Endothelial cell of umbilical vein (primary cell): Measurements from ENCODE around the gene APBB2. TPM values are rescaled to one million over a fixed set of nuclear protein-coding genes. Genes with fewer than 3 reads are reported as not detected.
A peak's percentile ranks its signal among the peaks of the same experiment; 100 is the strongest.

Experiments
- BruUV-seq: library from RNA; stranded (reverse); fragments of 400-500 nt; replicated peaks from 2 replicates; lab custom pipeline; 2021; lab: Mats Ljungman, UMichigan
- CTCF ChIA-PET: fragments of 300-600, 350-600 bp; sonication (Branson Sonifier 250); formaldehyde crosslinking; loops from one replicate; lab custom pipeline; 2021; ENCODE audit warnings: antibody characterized with exemption, inconsistent platforms; lab: Charles Lee
- POLR2A ChIA-PET: fragments of 300-600, 350-600 bp; sonication (Branson Sonifier 250); formaldehyde crosslinking; loops from one replicate; lab custom pipeline; 2021; ENCODE audit warnings: antibody characterized with exemption, inconsistent platforms; lab: Charles Lee
- DNase-seq: peaks from one replicate; pipeline ENCODE4 v3.0.0-alpha.2; 2011; ENCODE audit warnings: low read depth, low spot score
- FAIRE-seq: peaks from 2 replicates; lab custom pipeline; 2011; peaks lifted over from hg19 to GRCh38; lab: Jason Lieb, UNC
- H2AFZ ChIP-seq: 2 replicates; pipeline ENCODE4 v1.6.0; 2012; ENCODE audit warnings: low read depth, low read length, control low read depth, inconsistent platforms
- H3K27ac ChIP-seq: 2 replicates; pipeline ENCODE4 v1.5.1; 2011; ENCODE audit warnings: low read depth, mild to moderate bottlenecking, control low read depth, low read length, moderate library complexity; ENCODE audit not compliant: insufficient read depth
- H3K27me3 ChIP-seq, 2 experiments: 2 replicates each; pipeline versions ENCODE4 v1.6.0 to v1.6.1; 2011; ENCODE audit warnings: low read length in 2 of 2, mixed read lengths in 1 of 2; ENCODE audit not compliant: control insufficient read depth in 2 of 2, insufficient read depth in 2 of 2
- H3K36me3 ChIP-seq, 2 experiments: 2 replicates in 1 of 2; 3 replicates in 1 of 2; pipeline ENCODE4 v1.5.1; 2011; ENCODE audit warnings: low read length in 2 of 2, mild to moderate bottlenecking in 1 of 2, moderate library complexity in 1 of 2; ENCODE audit not compliant: control insufficient read depth in 2 of 2, insufficient read depth in 2 of 2; ENCODE audit errors: extremely low read depth in 1 of 2
- H3K4me1 ChIP-seq: 3 replicates; pipeline ENCODE4 v1.5.1; 2011; ENCODE audit warnings: mild to moderate bottlenecking, low read length; ENCODE audit not compliant: control insufficient read depth, insufficient read depth; ENCODE audit errors: extremely low read depth
- H3K4me2 ChIP-seq: 2 replicates; pipeline ENCODE4 v1.6.1; 2011; ENCODE audit warnings: low read length, control low read depth, mixed read lengths; ENCODE audit not compliant: insufficient read depth
- H3K4me3 ChIP-seq, 3 experiments: fragments of 200-600 bp in 1 of 3; sonication (generic), shearing (Covaris generic) in 1 of 3; replicated peaks in 1 of 3; 2 replicates each; pipeline ENCODE4 v1.5.1; 2011 to 2016; ENCODE audit warnings: control low read depth in 3 of 3, low read length in 3 of 3, mild to moderate bottlenecking in 2 of 3, inconsistent platforms in 1 of 3, low read depth in 1 of 3, moderate library complexity in 1 of 3; ENCODE audit not compliant: insufficient read depth in 1 of 3
- H3K79me2 ChIP-seq: 2 replicates; pipeline ENCODE4 v1.6.0; 2012; ENCODE audit warnings: low read length, inconsistent platforms; ENCODE audit not compliant: control insufficient read depth, insufficient read depth
- H3K9ac ChIP-seq: replicated peaks from 2 replicates; pipeline ENCODE3; 2011; ENCODE audit warnings: low read length, control low read depth; ENCODE audit not compliant: insufficient read depth; ENCODE audit errors: extremely low read depth
- H3K9me1 ChIP-seq: replicated peaks from 3 replicates; pipeline ENCODE4 v1.6.0; 2011; ENCODE audit warnings: mild to moderate bottlenecking, low read length; ENCODE audit not compliant: control insufficient read depth, insufficient read depth; ENCODE audit errors: extremely low read depth
- H3K9me3 ChIP-seq: replicated peaks from 2 replicates; pipeline ENCODE4 v1.5.1; 2012; ENCODE audit warnings: low read length, inconsistent platforms; ENCODE audit not compliant: control insufficient read depth, insufficient read depth
- H4K20me1 ChIP-seq: replicated peaks from 2 replicates; pipeline ENCODE3; 2011; ENCODE audit warnings: mild to moderate bottlenecking, low read length; ENCODE audit not compliant: control insufficient read depth, insufficient read depth; ENCODE audit errors: extremely low read depth
- EZH2 ChIP-seq: IDR thresholded peaks from 2 replicates; pipeline ENCODE4 v1.6.1; 2012; ENCODE audit warnings: borderline replicate concordance, low read depth, mild to moderate bottlenecking, moderate library complexity, low read length, inconsistent platforms; ENCODE audit not compliant: severe bottlenecking
- FOS ChIP-seq: IDR thresholded peaks from 2 replicates; pipeline ENCODE4 v1.6.1; 2011; ENCODE audit warnings: mild to moderate bottlenecking, low read length, moderate library complexity, borderline replicate concordance; ENCODE audit not compliant: insufficient read depth
- GATA2 ChIP-seq: IDR thresholded peaks from 2 replicates; pipeline ENCODE4 v1.7.0; 2011; ENCODE audit warnings: low read depth, mild to moderate bottlenecking, moderate library complexity, mixed read lengths, low read length; ENCODE audit not compliant: insufficient read length, insufficient read depth
- JUN ChIP-seq: IDR thresholded peaks from 2 replicates; pipeline ENCODE4 v1.6.1; 2011; ENCODE audit warnings: borderline replicate concordance, low read depth; ENCODE audit not compliant: insufficient read length, insufficient read depth
- MAX ChIP-seq: IDR thresholded peaks from 2 replicates; pipeline ENCODE4 v1.6.1; 2011; ENCODE audit not compliant: insufficient read depth, insufficient read length
- MYC ChIP-seq: IDR thresholded peaks from one replicate; pipeline ENCODE4 v1.6.1; 2011; ENCODE audit warnings: mild to moderate bottlenecking, low read depth, low read length
- POLR2A ChIP-seq: IDR thresholded peaks from 2 replicates; pipeline ENCODE4 v1.6.1; 2012; ENCODE audit warnings: low read depth, mild to moderate bottlenecking, control low read depth, low read length
- POLR2AphosphoS5 ChIP-seq: IDR thresholded peaks from 2 replicates; pipeline ENCODE4 v1.6.1; 2012; ENCODE audit warnings: low read depth, mild to moderate bottlenecking, control low read depth, low read length, moderate library complexity; ENCODE audit not compliant: insufficient read depth
- dilution Hi-C: fragments of 300-500 bp; cut with MboI; formaldehyde crosslinking; loops from one replicate; pipeline ENCODE4 v1.15.0; 2019; ENCODE audit warnings: low sequenced_read_pairs; ENCODE audit not compliant: extremely low pct_ligation_motif_present
- intact Hi-C: fragments of 100-400 bp; cut with micrococcal nuclease; formaldehyde crosslinking; loops from one replicate; pipeline ENCODE4 v1.10.0; 2022
- polyA plus RNA-seq, 4 experiments: library from polyadenylated mRNA; depleted of rRNA in 3 of 4; stranded (reverse) in 3 of 4; unstranded in 1 of 4; fragments of >200 nt; gene quantifications; 2 replicates each; pipeline versions ENCODE4 v1.2.1 to v1.2.3, GENCODE V29; 2011 to 2012; ENCODE audit warnings: missing spikeins in 1 of 4
- total RNA-seq: library from RNA; stranded (reverse); gene quantifications from 2 replicates; pipeline ENCODE4 v1.2.3, GENCODE V29; 2021
- TF ChIP-seq, protein P1 (sequence below), 2 donors: IDR thresholded peaks; 1 replicate in 1 of 2; 2 replicates in 1 of 2; pipeline ENCODE4 v1.5.1; 2011; ENCODE audit warnings: low read length in 2 of 2, mild to moderate bottlenecking in 2 of 2, moderate library complexity in 2 of 2, control low read depth in 1 of 2, inconsistent platforms in 1 of 2, low read depth in 1 of 2; ENCODE audit not compliant: insufficient read depth in 1 of 2; ENCODE audit errors: extremely low read depth in 1 of 2

The APBB2 gene
- total and polyA plus RNA-seq, 2 donors (not counting 3 experiments of a cell fraction or from before 2014, with no cell fraction given), result 79.8 to 124 TPM

- DNase-seq (peak; percentile 41), FAIRE-seq (no peak)
- Histone ChIP-seq H2AFZ (no peak overlapping the region), H3K9me3 (no peaks in the 10 kb centered on the region), H3K4me2 (no peak overlapping the region), H3K36me3 (no peaks in the 10 kb centered on the region), H3K4me1 (no peaks in the 10 kb centered on the region), H4K20me1 (peaks cover 4% of the 10 kb centered on the region), H3K9ac (no peak overlapping the region), H3K27me3 (no peaks in the 10 kb centered on the region), H3K79me2 (peaks cover 72% of the 10 kb centered on the region), H3K9me1 (no peaks in the 10 kb centered on the region), H3K4me3 (no peak overlapping the region), H3K27ac (no peak overlapping the region)
- dilution Hi-C loops (no loop called here), intact Hi-C loops (no loop called here)
- POLR2A ChIA-PET, result no interaction called here
- no TSS peak for BruUV-seq
- CTCF ChIA-PET, result interaction anchor here (0.8 to 1.8 kb wide), 3 partner anchors 27 to 143 kb away, joined by 3 to 5 read pairs (median 3); partner anchors contain the start of gene APBB2
- TF ChIP-seq JUN (no peak), EZH2 (no peak), MYC (no peak), POLR2AphosphoS5 (no peak), MAX (no peak), POLR2A (no peak), FOS (no peak), GATA2 (no peak)
- TF ChIP-seq, protein P1, sequence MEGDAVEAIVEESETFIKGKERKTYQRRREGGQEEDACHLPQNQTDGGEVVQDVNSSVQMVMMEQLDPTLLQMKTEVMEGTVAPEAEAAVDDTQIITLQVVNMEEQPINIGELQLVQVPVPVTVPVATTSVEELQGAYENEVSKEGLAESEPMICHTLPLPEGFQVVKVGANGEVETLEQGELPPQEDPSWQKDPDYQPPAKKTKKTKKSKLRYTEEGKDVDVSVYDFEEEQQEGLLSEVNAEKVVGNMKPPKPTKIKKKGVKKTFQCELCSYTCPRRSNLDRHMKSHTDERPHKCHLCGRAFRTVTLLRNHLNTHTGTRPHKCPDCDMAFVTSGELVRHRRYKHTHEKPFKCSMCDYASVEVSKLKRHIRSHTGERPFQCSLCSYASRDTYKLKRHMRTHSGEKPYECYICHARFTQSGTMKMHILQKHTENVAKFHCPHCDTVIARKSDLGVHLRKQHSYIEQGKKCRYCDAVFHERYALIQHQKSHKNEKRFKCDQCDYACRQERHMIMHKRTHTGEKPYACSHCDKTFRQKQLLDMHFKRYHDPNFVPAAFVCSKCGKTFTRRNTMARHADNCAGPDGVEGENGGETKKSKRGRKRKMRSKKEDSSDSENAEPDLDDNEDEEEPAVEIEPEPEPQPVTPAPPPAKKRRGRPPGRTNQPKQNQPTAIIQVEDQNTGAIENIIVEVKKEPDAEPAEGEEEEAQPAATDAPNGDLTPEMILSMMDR (IDR thresholded peaks at IDR 0.05; ENCODE audit: extremely low read depth in 1 of 2, insufficient read depth in 1 of 2, low read depth in 1 of 2, low read length in 2 of 2), result no peak
These were observed 143.6 kb downstream of the APBB2 start for GRCh38 chr4:41070516-41071281.
